ENCODE results near the gene SH3GL3.

The SH3GL3 gene

GRCh38 chr15:83422081-83422480 is 25.1 kb upstream of the SH3GL3 start:
- peaks cover 13% of the 10 kb centered on the region; the same call in 1 of the 2 replicates for H3K27me3 ChIP-seq
- H3K9me3 ChIP-seq: no peaks in the 10 kb centered on the region
- no peaks in the 10 kb centered on the region for H3K36me3 ChIP-seq
- no peak overlapping the region for H3K4me3 ChIP-seq (ENCODE audit: low read depth, low read length)
- no peak for DNase-seq
- no peaks in the 10 kb centered on the region for H3K4me1 ChIP-seq
- no peak for TF ChIP-seq CTCF (IDR thresholded peaks at IDR 0.05; ENCODE audit: low read depth, low read length)

DNA sequence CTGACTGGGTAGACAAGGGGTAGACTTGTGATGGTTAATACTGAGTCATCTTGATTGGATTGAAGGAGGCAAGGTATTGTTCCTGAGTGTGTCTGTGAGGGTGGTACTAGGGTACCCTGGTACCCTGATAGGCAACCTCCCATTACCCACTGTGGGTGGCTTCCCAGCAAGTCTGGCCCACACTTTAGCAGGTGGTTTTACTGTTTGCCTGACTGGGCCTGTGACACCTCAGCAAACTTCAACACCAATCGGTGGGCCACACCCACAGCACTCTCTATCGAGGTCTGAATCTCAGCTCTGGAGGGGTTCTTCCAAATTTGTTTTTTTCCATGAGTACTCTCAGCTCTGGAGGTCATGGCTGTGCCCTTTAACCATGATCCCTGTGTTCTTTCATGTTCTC is 24.6 kb upstream of the SH3GL3 start:
- no peak for TF ChIP-seq CTCF (IDR thresholded peaks at IDR 0.05; ENCODE audit: low read depth, low read length)
- no peaks in the 10 kb centered on the region for H3K9me3 ChIP-seq
- H3K4me3 ChIP-seq (ENCODE audit: low read depth, low read length): no peak overlapping the region
- peaks cover 13% of the 10 kb centered on the region; the same call in 1 of the 2 replicates for H3K27me3 ChIP-seq
- no peaks in the 10 kb centered on the region for H3K36me3 ChIP-seq
- no peaks in the 10 kb centered on the region for H3K4me1 ChIP-seq
- no peak for DNase-seq

- H3K36me3 ChIP-seq: no peaks in the 10 kb centered on the region
- H3K9me3 ChIP-seq: no peaks in the 10 kb centered on the region
- peaks cover 11% of the 10 kb centered on the region; the same call in 1 of the 2 replicates for H3K27me3 ChIP-seq
- no peaks in the 10 kb centered on the region for H3K4me1 ChIP-seq
- no peak for DNase-seq
- H3K4me3 ChIP-seq (ENCODE audit: low read depth, low read length): no peak overlapping the region
- no peak for TF ChIP-seq CTCF (IDR thresholded peaks at IDR 0.05; ENCODE audit: low read depth, low read length)
Measured at GRCh38 chr15:83424101-83424500, 23.0 kb upstream of the SH3GL3 start.

DNA sequence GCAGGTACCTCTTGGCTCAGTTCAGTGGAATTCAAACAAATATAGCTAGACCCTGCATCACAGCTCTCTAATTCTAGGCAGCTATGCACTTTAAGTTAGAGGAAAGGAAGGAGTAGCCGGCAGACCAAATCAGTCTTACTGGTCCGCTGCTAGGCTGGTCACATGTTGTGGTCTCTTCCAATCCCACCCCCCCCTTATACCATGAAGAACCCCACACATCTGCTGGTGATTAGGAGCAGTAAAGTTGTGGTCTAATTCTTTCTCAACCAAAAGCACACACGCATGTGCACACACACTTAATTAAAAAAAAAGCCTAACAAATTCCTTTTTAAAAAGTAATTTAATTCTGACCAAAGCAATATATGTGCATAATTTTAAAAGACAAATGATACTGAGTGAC is 16.7 kb upstream of the SH3GL3 start:
- peaks cover 14% of the 10 kb centered on the region for H3K27me3 ChIP-seq
- no peaks in the 10 kb centered on the region for H3K36me3 ChIP-seq
- H3K4me1 ChIP-seq: no peaks in the 10 kb centered on the region
- DNase-seq: no peak
- no peak overlapping the region for H3K4me3 ChIP-seq (ENCODE audit: low read depth, low read length)
- no peak for TF ChIP-seq CTCF (IDR thresholded peaks at IDR 0.05; ENCODE audit: low read depth, low read length)
- no peaks in the 10 kb centered on the region for H3K9me3 ChIP-seq

GRCh38 chr15:83431521-83431920 is 15.6 kb upstream of the SH3GL3 start:
- no peaks in the 10 kb centered on the region for H3K36me3 ChIP-seq
- no peaks in the 10 kb centered on the region for H3K9me3 ChIP-seq
- no peak for TF ChIP-seq CTCF (IDR thresholded peaks at IDR 0.05; ENCODE audit: low read depth, low read length)
- DNase-seq: no peak
- H3K4me3 ChIP-seq (ENCODE audit: low read depth, low read length): no peak overlapping the region
- peaks cover 19% of the 10 kb centered on the region for H3K27me3 ChIP-seq
- no peaks in the 10 kb centered on the region for H3K4me1 ChIP-seq

GRCh38 chr15:83435202-83435601 is 11.9 kb upstream of the SH3GL3 start:
- H3K36me3 ChIP-seq: no peaks in the 10 kb centered on the region
- H3K4me1 ChIP-seq: no peaks in the 10 kb centered on the region
- H3K27me3 ChIP-seq: peaks cover 17% of the 10 kb centered on the region
- H3K9me3 ChIP-seq: no peaks in the 10 kb centered on the region
- no peak for TF ChIP-seq CTCF (IDR thresholded peaks at IDR 0.05; ENCODE audit: low read depth, low read length)
- no peak overlapping the region for H3K4me3 ChIP-seq (ENCODE audit: low read depth, low read length)
- DNase-seq: no peak
